Measurements from ENCODE around the gene DPCD.

The DPCD gene

DNA sequence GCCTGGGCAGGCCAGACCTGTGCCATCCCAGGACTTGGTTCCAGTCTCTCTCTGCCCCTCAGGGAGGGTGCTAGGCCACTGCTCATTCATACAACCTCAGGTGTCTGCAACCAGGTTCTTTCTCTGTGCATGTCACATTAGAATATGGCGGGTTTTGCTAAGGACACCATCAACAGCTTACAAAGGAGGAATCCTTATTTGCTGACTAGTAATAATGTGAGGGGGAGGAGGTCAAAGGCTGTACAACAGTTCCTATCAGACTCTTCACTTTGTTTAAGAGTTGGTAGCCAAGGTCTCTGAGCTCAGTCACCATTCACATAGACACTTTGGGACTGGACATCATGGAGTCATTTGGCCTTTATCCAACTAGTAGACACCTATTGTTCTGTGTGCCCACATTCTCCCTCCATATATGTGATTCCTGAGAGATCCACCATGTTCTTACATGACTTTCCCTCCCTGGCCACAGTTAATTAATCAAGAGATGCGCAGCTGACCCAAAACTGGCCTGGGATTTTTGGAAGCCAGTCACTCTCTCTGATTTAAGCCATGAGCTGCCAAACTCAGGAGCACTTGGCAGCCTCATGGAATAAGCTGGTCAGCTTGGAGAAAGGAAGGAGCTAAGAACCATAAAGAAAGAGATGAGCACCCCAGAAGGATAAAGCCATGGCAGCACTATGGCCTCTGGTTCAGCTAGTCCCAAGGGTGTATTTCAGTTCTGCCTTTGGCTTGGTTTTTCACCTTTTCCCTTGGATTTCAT, 51.2 kb downstream of the DPCD start:
- TF ChIP-seq, protein P1, sequence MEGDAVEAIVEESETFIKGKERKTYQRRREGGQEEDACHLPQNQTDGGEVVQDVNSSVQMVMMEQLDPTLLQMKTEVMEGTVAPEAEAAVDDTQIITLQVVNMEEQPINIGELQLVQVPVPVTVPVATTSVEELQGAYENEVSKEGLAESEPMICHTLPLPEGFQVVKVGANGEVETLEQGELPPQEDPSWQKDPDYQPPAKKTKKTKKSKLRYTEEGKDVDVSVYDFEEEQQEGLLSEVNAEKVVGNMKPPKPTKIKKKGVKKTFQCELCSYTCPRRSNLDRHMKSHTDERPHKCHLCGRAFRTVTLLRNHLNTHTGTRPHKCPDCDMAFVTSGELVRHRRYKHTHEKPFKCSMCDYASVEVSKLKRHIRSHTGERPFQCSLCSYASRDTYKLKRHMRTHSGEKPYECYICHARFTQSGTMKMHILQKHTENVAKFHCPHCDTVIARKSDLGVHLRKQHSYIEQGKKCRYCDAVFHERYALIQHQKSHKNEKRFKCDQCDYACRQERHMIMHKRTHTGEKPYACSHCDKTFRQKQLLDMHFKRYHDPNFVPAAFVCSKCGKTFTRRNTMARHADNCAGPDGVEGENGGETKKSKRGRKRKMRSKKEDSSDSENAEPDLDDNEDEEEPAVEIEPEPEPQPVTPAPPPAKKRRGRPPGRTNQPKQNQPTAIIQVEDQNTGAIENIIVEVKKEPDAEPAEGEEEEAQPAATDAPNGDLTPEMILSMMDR (IDR thresholded peaks at IDR 0.05), result no peak

DNA sequence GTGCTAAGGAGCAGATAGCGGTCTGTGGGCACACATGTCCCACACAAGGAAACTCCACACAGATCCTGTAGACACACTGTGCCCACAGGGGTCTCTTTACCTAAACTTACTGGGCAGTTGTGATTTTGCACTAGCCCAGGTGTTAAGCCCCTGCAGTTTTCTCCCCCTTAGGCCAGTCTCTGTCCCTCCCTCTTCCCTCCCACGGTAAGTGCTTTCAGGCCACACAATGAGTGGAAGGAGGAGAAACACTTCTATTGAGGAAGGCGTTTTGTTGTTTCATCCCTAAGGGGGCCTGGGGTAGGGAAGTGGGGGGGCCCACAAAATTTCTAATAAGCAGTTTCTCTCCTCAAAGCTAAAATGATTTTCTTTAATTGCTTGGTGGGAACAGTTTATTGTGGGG, 55.4 kb downstream of the DPCD start:
- TF ChIP-seq, protein P1 (IDR thresholded peaks at IDR 0.05), result no peak

DNA sequence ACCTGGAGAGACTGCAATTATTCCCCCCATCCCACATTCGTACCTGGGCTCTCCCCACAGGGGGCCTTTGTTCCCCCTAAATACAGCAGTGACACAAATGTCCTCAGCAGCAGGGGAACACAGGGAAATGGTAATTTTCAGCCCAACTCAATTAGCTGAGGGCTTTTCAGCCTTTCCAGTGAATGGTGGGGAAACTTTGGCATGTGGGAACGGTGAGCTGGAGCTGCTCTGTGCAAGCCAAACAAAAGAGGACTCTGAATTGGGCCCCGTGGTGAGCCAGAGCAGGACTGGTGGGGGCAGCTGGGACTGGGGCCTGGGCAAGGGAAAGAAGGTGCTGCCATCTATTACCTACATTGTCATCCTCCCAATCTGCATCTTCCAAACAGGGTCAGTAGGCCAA, 55.9 kb downstream of the DPCD start:
- TF ChIP-seq, protein P1 (IDR thresholded peaks at IDR 0.05), result no peak

DNA sequence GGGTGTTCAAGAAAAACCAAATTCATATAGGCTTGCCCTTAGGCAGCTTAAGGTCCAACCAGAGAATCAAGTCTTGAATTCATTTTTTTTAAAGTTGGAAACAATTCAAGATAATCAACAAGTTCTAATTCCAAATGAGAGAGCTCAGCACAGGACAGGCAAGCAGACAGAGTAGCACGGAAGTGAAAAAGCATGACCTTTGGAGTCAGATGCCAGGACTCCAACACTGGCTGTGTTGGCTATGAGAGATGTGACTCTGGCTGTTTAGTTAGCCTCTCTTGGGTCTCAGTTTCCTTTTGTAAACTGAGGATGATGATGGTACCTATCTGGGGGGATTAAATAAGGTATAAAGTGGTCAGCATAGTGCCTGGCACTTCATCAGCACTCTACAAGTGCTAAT, 57.5 kb downstream of the DPCD start:
- TF ChIP-seq, protein P1 (IDR thresholded peaks at IDR 0.05), result no peak

DNA sequence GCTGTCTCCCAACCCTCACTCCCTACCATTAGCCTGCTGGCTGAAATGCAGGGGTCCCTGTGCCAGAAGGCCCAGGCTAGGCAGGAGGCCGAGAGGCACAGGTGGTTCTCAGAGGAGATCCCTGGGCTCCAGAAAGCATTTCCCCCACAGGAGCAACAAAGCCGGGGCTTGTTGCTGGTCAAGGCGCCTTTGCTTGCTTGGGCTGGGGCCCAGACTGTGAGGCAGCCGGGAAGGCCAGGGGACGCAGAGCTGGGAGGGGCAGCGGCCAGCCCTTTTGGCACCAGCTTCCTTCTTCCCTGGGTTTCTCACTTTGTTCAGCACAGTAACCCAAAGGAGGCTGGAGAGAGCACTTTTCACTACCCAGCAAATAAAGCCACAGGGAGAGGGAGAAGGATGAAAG, 58.2 kb downstream of the DPCD start:
- TF ChIP-seq, protein P1 (IDR thresholded peaks at IDR 0.05), result no peak

DNA sequence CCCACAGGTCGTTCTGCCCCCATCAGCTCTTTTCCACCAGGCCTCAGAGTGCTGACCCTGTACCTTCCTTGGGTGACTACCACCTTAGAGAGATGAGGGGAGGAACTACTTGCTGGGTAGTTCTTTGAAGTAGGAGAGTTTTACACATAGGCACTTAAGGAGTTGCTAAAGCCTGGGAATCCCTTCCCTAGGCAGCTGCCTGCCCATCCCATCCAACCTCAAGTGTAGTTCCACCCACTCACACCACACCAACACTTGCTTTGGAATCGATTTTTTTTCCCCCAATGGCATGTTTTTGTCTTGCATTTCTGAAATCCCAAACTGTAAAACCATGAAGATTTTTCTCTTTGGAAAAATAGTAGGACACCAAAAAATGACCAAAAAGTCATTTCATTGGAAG, 59.1 kb downstream of the DPCD start:
- TF ChIP-seq, protein P1 (IDR thresholded peaks at IDR 0.05), result no peak

DNA sequence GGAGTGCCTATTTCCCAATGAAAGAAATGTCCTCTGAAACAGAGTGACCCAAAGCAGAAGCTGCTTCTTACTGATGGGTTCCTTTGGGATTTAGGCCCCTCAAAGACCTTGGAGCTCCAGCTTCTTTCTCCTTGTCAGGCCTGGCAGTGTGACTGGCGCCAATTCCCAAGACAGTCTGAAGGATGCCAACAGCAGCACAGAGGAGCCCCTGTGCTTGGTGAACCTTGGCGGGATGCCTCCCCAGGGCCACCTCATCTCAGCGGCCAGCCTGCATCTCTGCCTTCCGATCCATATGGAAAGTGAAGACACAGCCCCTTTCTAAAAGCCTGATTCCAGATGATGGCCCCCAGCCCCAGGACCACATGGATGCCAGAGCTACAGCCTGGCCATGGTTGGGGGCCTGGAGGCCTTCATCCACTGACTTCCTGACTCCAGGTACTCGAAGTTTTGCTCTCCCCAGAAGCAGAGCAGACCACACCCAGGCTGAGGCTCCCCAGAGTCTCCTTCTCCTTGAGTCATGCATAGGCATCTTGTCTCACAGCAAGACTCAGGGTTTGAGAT, 61.5 kb downstream of the DPCD start:
- TF ChIP-seq, protein P1 (IDR thresholded peaks at IDR 0.05), result no peak

All from LNCAP (cell line).